ENCODE data around the gene MACROD1.

Gene MACROD1

GRCh38 chr11:64008283-64008913 is 157.5 kb downstream of the MACROD1 start:
- Histone ChIP-seq H3K27ac (ENCODE audit: low read depth, low read length) (no peak overlapping the region), H3F3A (ENCODE audit: insufficient read depth) (no peaks in the 10 kb centered on the region), H3K27me3 (ENCODE audit: low read length) (no peaks in the 10 kb centered on the region), H3K36me3 (ENCODE audit: low read length) (no peaks in the 10 kb centered on the region), H3K9me2 (replicated peaks; ENCODE audit: insufficient read depth, low read length) (no peaks in the 10 kb centered on the region), H3K9me3 (ENCODE audit: insufficient read depth, low read length) (peaks cover 10% of the 10 kb centered on the region; the same call in 1 of the 2 replicates), H3K4me2 (ENCODE audit: low read depth, low read length, poor library complexity, severe bottlenecking) (no peak overlapping the region), H3K79me2 (ENCODE audit: insufficient read depth, low read length) (no peaks in the 10 kb centered on the region), H2AFZ (ENCODE audit: low read depth, low read length, severe bottlenecking) (no peak overlapping the region), H3K4me3 (ENCODE audit: insufficient read depth, low read length, poor library complexity, severe bottlenecking) (no peak overlapping the region), H4K20me1 (ENCODE audit: low read depth, low read length) (no peaks in the 10 kb centered on the region), H3K9ac (ENCODE audit: low read length) (no peak overlapping the region)
- TF ChIP-seq EZH2phosphoT487 (conservative IDR thresholded peaks at IDR 0.05; ENCODE audit: low read length), result no peak

GRCh38 chr11:64007629-64008282 is 158.2 kb downstream of the MACROD1 start:
- Histone ChIP-seq H3K36me3 (ENCODE audit: low read length) (no peaks in the 10 kb centered on the region), H3K9ac (ENCODE audit: low read length) (no peak overlapping the region), H3K9me2 (replicated peaks; ENCODE audit: insufficient read depth, low read length) (no peaks in the 10 kb centered on the region), H3K79me2 (ENCODE audit: insufficient read depth, low read length) (no peaks in the 10 kb centered on the region), H3K9me3 (ENCODE audit: insufficient read depth, low read length) (peaks cover 10% of the 10 kb centered on the region; the same call in 1 of the 2 replicates), H4K20me1 (ENCODE audit: low read depth, low read length) (no peaks in the 10 kb centered on the region), H3F3A (ENCODE audit: insufficient read depth) (no peaks in the 10 kb centered on the region), H2AFZ (ENCODE audit: low read depth, low read length, severe bottlenecking) (no peak overlapping the region), H3K4me3 (ENCODE audit: insufficient read depth, low read length, poor library complexity, severe bottlenecking) (no peak overlapping the region), H3K4me2 (ENCODE audit: low read depth, low read length, poor library complexity, severe bottlenecking) (no peak overlapping the region), H3K27me3 (ENCODE audit: low read length) (no peaks in the 10 kb centered on the region), H3K27ac (ENCODE audit: low read depth, low read length) (no peak overlapping the region)
- TF ChIP-seq CTCF (IDR thresholded peaks at IDR 0.05; ENCODE audit: insufficient read depth, low read length, poor library complexity, severe bottlenecking) (no peak), EZH2phosphoT487 (conservative IDR thresholded peaks at IDR 0.05; ENCODE audit: low read length) (no peak)

- Histone ChIP-seq H3K27ac (ENCODE audit: low read depth, low read length) (no peak overlapping the region), H3K36me3 (ENCODE audit: low read length) (no peaks in the 10 kb centered on the region), H3K79me2 (ENCODE audit: insufficient read depth, low read length) (no peaks in the 10 kb centered on the region), H3K9me2 (replicated peaks; ENCODE audit: insufficient read depth, low read length) (no peaks in the 10 kb centered on the region), H3K9me3 (ENCODE audit: insufficient read depth, low read length) (peaks cover 10% of the 10 kb centered on the region; the same call in 1 of the 2 replicates), H3K27me3 (ENCODE audit: low read length) (no peaks in the 10 kb centered on the region), H3K4me3 (ENCODE audit: insufficient read depth, low read length, poor library complexity, severe bottlenecking) (no peak overlapping the region), H3K4me2 (ENCODE audit: low read depth, low read length, poor library complexity, severe bottlenecking) (no peak overlapping the region), H3K9ac (ENCODE audit: low read length) (no peak overlapping the region), H3F3A (ENCODE audit: insufficient read depth) (no peaks in the 10 kb centered on the region), H4K20me1 (ENCODE audit: low read depth, low read length) (no peaks in the 10 kb centered on the region), H2AFZ (ENCODE audit: low read depth, low read length, severe bottlenecking) (no peak overlapping the region)
- TF ChIP-seq EZH2phosphoT487 (conservative IDR thresholded peaks at IDR 0.05; ENCODE audit: low read length), result no peak
- TF ChIP-seq CTCF (IDR thresholded peaks at IDR 0.05; ENCODE audit: insufficient read depth, low read length, poor library complexity, severe bottlenecking), result no peak
Measured at GRCh38 chr11:64007160-64007628, 158.7 kb downstream of the MACROD1 start.

GRCh38 chr11:64006398-64006797 is 159.5 kb downstream of the MACROD1 start:
- H3K4me2 ChIP-seq (ENCODE audit: low read depth, low read length, poor library complexity, severe bottlenecking), result no peak overlapping the region
- H4K20me1 ChIP-seq (ENCODE audit: low read depth, low read length), result no peaks in the 10 kb centered on the region
- no peak for TF ChIP-seq CTCF (IDR thresholded peaks at IDR 0.05; ENCODE audit: insufficient read depth, low read length, poor library complexity, severe bottlenecking)
- no peak for TF ChIP-seq EZH2phosphoT487 (conservative IDR thresholded peaks at IDR 0.05; ENCODE audit: low read length)
- no peaks in the 10 kb centered on the region for H3K27me3 ChIP-seq (ENCODE audit: low read length)
- no peak overlapping the region for H3K4me3 ChIP-seq (ENCODE audit: insufficient read depth, low read length, poor library complexity, severe bottlenecking)
- H3K9me3 ChIP-seq (ENCODE audit: insufficient read depth, low read length), result peaks cover 10% of the 10 kb centered on the region; the same call in 1 of the 2 replicates
- H3F3A ChIP-seq (ENCODE audit: insufficient read depth), result no peaks in the 10 kb centered on the region
- no peak overlapping the region for H3K27ac ChIP-seq (ENCODE audit: low read depth, low read length)
- no peaks in the 10 kb centered on the region for H3K79me2 ChIP-seq (ENCODE audit: insufficient read depth, low read length)
- no peaks in the 10 kb centered on the region for H3K9me2 ChIP-seq (replicated peaks; ENCODE audit: insufficient read depth, low read length)
- H3K36me3 ChIP-seq (ENCODE audit: low read length), result no peaks in the 10 kb centered on the region
- no peak overlapping the region for H3K9ac ChIP-seq (ENCODE audit: low read length)
- H2AFZ ChIP-seq (ENCODE audit: low read depth, low read length, severe bottlenecking), result no peak overlapping the region
